Measurements from ENCODE around the gene MARCO. TPM values are rescaled to one million over a fixed set of nuclear protein-coding genes. Genes with fewer than 3 reads are reported as not detected.

MARCO gene
- total RNA-seq, 2 experiments from 2014 or later: not detected

DNA sequence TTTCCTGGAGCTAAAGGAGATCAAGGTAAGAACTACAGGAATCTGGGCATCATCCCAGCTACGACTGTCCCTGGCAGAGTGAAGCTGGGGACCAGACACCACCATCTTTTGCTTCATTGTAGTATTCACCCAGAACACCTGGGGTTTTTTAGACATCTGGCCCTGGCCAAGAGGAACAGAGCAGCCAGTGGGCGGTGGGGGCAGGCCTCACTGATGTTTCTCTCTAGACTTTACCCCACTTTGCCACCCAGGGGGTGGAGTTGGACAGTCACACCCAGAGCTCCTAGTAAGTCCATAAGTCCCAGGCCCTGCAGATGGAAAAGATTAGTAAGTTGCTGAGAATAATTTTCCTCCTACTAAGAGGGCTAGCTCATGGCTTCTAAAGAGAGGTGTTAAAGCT is 39.6 kb downstream of the MARCO start:
- no peaks in the 10 kb centered on the region for H3K27me3 Mint-ChIP-seq
- H3K36me3 Mint-ChIP-seq (ENCODE audit: low read depth): no peaks in the 10 kb centered on the region
- CTCF ChIA-PET: no interaction called here
- intact Hi-C loops (cut with micrococcal nuclease): no loop called here
- no peak overlapping the region for H3K4me3 Mint-ChIP-seq
- no peak overlapping the region for H3K27ac Mint-ChIP-seq
- DNase-seq: no peak
- POLR2A ChIA-PET: no interaction called here
- H3K4me1 Mint-ChIP-seq (ENCODE audit: low read depth): no peaks in the 10 kb centered on the region
- peaks cover 3% of the 10 kb centered on the region for H3K9me3 Mint-ChIP-seq
- TF ChIP-seq, protein P1, sequence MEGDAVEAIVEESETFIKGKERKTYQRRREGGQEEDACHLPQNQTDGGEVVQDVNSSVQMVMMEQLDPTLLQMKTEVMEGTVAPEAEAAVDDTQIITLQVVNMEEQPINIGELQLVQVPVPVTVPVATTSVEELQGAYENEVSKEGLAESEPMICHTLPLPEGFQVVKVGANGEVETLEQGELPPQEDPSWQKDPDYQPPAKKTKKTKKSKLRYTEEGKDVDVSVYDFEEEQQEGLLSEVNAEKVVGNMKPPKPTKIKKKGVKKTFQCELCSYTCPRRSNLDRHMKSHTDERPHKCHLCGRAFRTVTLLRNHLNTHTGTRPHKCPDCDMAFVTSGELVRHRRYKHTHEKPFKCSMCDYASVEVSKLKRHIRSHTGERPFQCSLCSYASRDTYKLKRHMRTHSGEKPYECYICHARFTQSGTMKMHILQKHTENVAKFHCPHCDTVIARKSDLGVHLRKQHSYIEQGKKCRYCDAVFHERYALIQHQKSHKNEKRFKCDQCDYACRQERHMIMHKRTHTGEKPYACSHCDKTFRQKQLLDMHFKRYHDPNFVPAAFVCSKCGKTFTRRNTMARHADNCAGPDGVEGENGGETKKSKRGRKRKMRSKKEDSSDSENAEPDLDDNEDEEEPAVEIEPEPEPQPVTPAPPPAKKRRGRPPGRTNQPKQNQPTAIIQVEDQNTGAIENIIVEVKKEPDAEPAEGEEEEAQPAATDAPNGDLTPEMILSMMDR (IDR thresholded peaks at IDR 0.05): no peak
- ATAC-seq: no peak

DNA sequence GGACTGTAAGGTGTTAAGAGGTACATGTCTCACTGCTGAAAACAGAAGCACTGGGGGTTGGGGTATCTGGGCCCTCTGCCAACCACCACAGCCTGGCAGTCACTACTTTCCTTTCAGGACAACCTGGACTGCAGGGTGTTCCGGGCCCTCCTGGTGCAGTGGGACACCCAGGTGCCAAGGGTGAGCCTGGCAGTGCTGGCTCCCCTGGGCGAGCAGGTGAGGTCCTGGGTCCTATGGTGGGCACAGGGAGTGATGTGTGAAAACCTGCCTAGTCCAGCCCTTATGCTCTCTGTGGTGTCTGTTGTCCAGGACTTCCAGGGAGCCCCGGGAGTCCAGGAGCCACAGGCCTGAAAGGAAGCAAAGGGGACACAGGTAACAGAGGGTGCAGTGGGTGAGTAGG is 40.0 kb downstream of the MARCO start:
- no peak overlapping the region for H3K4me3 Mint-ChIP-seq
- ATAC-seq (no peak), DNase-seq (no peak)
- H3K27ac Mint-ChIP-seq: no peak overlapping the region
- TF ChIP-seq, protein P1 (IDR thresholded peaks at IDR 0.05): no peak
- ChIA-PET CTCF (no interaction called here), POLR2A (no interaction called here)
- intact Hi-C loops (cut with micrococcal nuclease): no loop called here
- H3K4me1 Mint-ChIP-seq (ENCODE audit: low read depth): no peaks in the 10 kb centered on the region
- H3K36me3 Mint-ChIP-seq (ENCODE audit: low read depth): no peaks in the 10 kb centered on the region
- H3K9me3 Mint-ChIP-seq: peaks cover 2% of the 10 kb centered on the region
- H3K27me3 Mint-ChIP-seq: no peaks in the 10 kb centered on the region

DNA sequence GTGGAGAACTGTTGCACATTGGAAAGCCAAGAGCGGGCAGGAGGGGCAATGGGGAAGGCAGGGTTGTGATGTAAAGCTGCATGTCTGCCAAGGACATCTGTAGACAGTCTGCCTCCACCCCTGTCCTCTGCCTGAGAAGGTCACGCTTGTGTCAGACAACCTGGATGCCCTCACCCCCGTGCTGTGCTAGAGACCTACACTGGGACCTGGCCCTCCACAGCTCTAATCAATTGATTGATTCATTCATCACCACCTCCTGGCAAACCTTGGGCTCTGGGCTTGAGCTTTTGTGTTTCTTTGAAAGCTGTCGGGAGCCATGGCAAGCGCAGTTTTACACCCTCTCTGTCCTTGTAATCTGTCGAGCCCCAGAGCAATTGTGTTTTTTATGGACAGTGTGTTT is 41.1 kb downstream of the MARCO start:
- no peaks in the 10 kb centered on the region for H3K27me3 Mint-ChIP-seq
- no peaks in the 10 kb centered on the region for H3K4me1 Mint-ChIP-seq (ENCODE audit: low read depth)
- ATAC-seq: no peak
- no peaks in the 10 kb centered on the region for H3K36me3 Mint-ChIP-seq (ENCODE audit: low read depth)
- H3K9me3 Mint-ChIP-seq: no peaks in the 10 kb centered on the region
- intact Hi-C loops (cut with micrococcal nuclease): no loop called here
- H3K27ac Mint-ChIP-seq: no peak overlapping the region
- no peak for DNase-seq
- H3K4me3 Mint-ChIP-seq: no peak overlapping the region
- TF ChIP-seq, protein P1 (IDR thresholded peaks at IDR 0.05): no peak
- ChIA-PET POLR2A (no interaction called here), CTCF (interaction anchor here (0.6 to 0.8 kb wide), 2 partner anchors 80 to 101 kb away, joined by 3 read pairs; no protein-coding TSS in a partner anchor)

DNA sequence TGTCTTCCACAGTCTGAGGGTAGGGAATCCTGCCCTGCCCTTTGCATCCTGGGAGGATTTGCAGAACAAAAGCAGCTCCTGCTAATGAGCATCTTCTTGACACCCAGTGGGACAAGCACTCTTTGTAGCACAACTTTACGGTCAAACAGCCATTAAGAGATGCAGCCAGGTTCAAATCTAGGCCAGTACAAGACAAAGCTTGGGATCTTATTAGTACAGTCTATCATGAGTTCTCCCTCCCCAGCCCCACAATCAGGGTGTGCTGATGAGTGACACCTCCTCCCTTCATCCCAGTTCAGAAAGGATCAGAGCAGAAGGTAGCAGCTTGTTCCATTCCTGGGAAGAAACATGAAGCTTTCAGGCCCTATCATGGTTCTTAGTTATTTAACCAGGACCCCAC is 41.9 kb downstream of the MARCO start:
- no peaks in the 10 kb centered on the region for H3K9me3 Mint-ChIP-seq
- POLR2A ChIA-PET: no interaction called here
- H3K36me3 Mint-ChIP-seq (ENCODE audit: low read depth): no peaks in the 10 kb centered on the region
- DNase-seq (no peak), ATAC-seq (no peak)
- no peaks in the 10 kb centered on the region for H3K27me3 Mint-ChIP-seq
- H3K4me1 Mint-ChIP-seq (ENCODE audit: low read depth): no peaks in the 10 kb centered on the region
- no peak overlapping the region for H3K27ac Mint-ChIP-seq
- TF ChIP-seq, protein P1 (IDR thresholded peaks at IDR 0.05): no peak
- intact Hi-C loops (cut with micrococcal nuclease): no loop called here
- no peak overlapping the region for H3K4me3 Mint-ChIP-seq
- CTCF ChIA-PET: interaction anchor here (0.8 kb wide), 1 partner anchor 102 kb away, joined by 3 read pairs; no protein-coding TSS in a partner anchor

DNA sequence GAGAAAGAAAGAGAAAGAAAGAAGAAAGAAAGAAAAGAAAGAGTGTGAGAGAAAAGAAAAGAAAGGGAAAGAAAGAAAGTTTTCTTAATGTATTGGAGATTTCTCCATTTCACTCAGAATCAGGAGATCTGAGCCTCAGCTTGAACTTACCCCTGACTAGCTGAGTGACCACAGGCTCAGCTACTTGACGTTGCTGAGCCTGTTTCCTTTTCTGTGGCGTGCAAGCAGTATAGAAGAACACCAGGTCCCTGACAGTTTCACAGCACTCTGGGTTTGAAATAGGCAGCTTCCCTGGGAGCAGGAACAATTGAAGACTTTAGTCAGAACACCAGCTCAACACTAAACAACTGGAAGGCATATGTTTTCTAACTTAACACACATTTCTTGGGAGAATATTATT is 44.7 kb downstream of the MARCO start:
- CTCF ChIA-PET: no interaction called here

More for the DNA sequence above, 44.7 kb downstream of the MARCO start:
- Mint-ChIP-seq H3K36me3 (ENCODE audit: low read depth) (no peaks in the 10 kb centered on the region), H3K27ac (no peak overlapping the region), H3K9me3 (no peaks in the 10 kb centered on the region), H3K4me3 (no peak overlapping the region), H3K4me1 (ENCODE audit: low read depth) (no peaks in the 10 kb centered on the region), H3K27me3 (no peaks in the 10 kb centered on the region)
- ATAC-seq: peak; percentile 34
- intact Hi-C loops (cut with micrococcal nuclease): no loop called here
- DNase-seq: no peak
- POLR2A ChIA-PET: no interaction called here
- TF ChIP-seq, protein P1 (IDR thresholded peaks at IDR 0.05): no peak

Measured in activated CD8-positive, alpha-beta T cell treated with anti-CD3 and anti-CD28 coated beads for 36 hours (primary cell).